DMS53 treated with DMSO at 0.1 percent for 48 hours (cell line): ENCODE measurements around the gene SLC26A1.
"Not testable (repeated sequence)": the region's sequence is repeated elsewhere in the genome, so short reads cannot be mapped to it uniquely, and the experiment has no call there.

Experiments
- DNase-seq: peaks from one replicate; lab custom pipeline; 2025; ENCODE audit not compliant: unreplicated experiment; lab: John Stamatoyannopoulos, UW

The SLC26A1 gene

GRCh38 chr4:955931-956381 is 37.2 kb downstream of the SLC26A1 start:
- no peak for DNase-seq

- no peak for DNase-seq
Measured at GRCh38 chr4:955161-955921, 37.9 kb downstream of the SLC26A1 start.

- DNase-seq = no peak
Measured at GRCh38 chr4:954211-955020, 38.8 kb downstream of the SLC26A1 start.

- DNase-seq = no peak
Measured at GRCh38 chr4:953574-953915, 39.7 kb downstream of the SLC26A1 start.

GRCh38 chr4:952881-953573 is 40.2 kb downstream of the SLC26A1 start:
- DNase-seq = no peak

GRCh38 chr4:951594-952468 is 41.4 kb downstream of the SLC26A1 start:
- DNase-seq = no peak

GRCh38 chr4:951186-951585 is 42.0 kb downstream of the SLC26A1 start:
- DNase-seq = no peak

- DNase-seq = no peak
Measured at GRCh38 chr4:950136-951020, 42.8 kb downstream of the SLC26A1 start.

- DNase-seq = no peak
Measured at GRCh38 chr4:949656-950055, 43.5 kb downstream of the SLC26A1 start.

- DNase-seq = no peak
Measured at GRCh38 chr4:948936-949300, 44.3 kb downstream of the SLC26A1 start.

- DNase-seq = no peak
Measured at GRCh38 chr4:948101-948935, 44.9 kb downstream of the SLC26A1 start.

- no peak for DNase-seq
Measured at GRCh38 chr4:947491-947971, 45.7 kb downstream of the SLC26A1 start.

GRCh38 chr4:946517-947471 is 46.4 kb downstream of the SLC26A1 start:
- no peak for DNase-seq

- DNase-seq = no peak
Measured at GRCh38 chr4:946103-946450, 47.1 kb downstream of the SLC26A1 start.

- DNase-seq = no peak
Measured at GRCh38 chr4:945274-946102, 47.7 kb downstream of the SLC26A1 start.

- DNase-seq = not testable (repeated sequence)
Measured at GRCh38 chr4:939508-939907, 53.7 kb downstream of the SLC26A1 start.
